IPS DF 4.7 (cell line): ENCODE measurements around the gene FAM221B.

Experiments
- DNase-seq: peaks from one replicate; pipeline ENCODE4 v3.0.0-alpha.2; 2013; ENCODE audit warnings: low spot score; ENCODE audit errors: extremely low read depth

Gene FAM221B

GRCh38 chr9:35828716-35829083 is at the start of gene FAM221B:
Gene FAM221B, minus strand, starts transcription at chr9:35828732. Its CDS starts 2,571 bp downstream, at chr9:35826161.
- no peak for DNase-seq

GRCh38 chr9:35872505-35872904 is 44.0 kb upstream of the FAM221B start:
- no peak for DNase-seq

DNA sequence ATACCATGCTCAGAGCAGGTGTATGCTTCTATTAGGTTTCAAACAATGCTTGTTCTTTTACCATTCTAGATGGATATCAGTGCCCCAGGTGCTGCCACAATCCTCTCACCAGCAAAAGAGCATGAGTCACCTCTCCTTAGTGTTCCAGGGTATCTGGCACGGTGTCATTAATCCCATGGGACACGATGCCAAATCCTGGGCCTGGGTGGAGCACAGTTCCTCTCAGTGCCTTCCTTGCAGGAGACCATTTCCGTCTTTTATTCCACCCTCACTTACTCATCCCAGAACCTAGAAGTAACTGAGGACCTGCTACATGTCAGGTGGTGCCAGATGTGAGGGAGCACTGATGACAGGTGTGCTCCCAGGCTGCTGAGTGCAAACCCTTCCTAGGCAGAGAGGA is 43.0 kb upstream of the FAM221B start:
- no peak for DNase-seq

DNA sequence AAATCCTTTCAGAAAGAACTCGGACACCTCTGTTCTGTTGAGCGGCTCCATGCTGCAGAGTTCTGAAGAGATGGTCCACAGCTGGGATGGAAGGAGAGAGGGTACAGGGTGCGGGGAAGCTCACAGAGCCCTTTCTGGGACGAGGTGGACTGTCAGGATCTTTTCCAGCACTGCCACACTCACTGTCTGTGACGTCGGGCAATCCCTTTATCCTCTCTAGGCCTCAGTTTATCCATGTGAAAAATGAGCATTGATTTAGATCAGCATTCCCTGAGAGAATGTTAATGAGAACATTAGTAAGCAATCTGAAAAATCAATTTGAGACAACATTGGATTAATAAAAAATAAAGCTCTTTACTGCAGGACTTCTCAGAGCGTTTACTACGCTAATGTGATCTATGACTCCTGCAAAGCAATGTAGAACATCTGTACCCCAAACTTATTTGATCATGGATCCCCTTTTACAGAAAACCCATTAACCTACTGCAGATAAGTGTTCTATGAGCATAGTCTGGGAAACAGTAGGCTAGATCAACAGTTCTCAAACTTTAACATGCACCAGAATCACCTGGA is 41.9 kb upstream of the FAM221B start, which contains the start of gene OR13J1:
Gene OR13J1, minus strand, starts transcription at position 51 of the 573 bp plus-strand sequence. Its CDS starts 0 bp downstream, at position 51.
- DNase-seq, result no peak

- no peak for DNase-seq
Measured at GRCh38 chr9:35869621-35870216, 41.2 kb upstream of the FAM221B start.

DNA sequence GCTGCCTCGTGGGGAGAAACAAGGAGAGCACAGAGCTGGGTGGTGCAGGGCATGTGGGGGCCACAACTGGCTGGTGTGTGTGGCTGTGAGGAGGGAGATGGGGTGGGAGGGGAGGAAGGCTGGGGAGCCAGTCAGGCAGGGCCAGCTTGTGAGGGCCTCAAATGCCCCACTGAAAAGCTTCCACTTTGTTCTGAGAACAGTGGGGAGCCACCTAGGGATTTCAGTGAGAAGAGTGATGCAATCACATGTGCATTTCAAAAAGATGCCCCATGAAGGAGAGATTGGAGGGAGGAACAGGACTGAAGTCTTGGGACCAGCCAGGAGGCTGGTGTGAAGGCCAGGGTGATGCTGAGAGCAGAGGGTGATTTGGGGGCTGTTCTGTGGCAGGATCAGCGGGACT is 40.4 kb upstream of the FAM221B start:
- DNase-seq, result no peak

GRCh38 chr9:35867538-35867937 is 39.0 kb upstream of the FAM221B start:
- no peak for DNase-seq

DNA sequence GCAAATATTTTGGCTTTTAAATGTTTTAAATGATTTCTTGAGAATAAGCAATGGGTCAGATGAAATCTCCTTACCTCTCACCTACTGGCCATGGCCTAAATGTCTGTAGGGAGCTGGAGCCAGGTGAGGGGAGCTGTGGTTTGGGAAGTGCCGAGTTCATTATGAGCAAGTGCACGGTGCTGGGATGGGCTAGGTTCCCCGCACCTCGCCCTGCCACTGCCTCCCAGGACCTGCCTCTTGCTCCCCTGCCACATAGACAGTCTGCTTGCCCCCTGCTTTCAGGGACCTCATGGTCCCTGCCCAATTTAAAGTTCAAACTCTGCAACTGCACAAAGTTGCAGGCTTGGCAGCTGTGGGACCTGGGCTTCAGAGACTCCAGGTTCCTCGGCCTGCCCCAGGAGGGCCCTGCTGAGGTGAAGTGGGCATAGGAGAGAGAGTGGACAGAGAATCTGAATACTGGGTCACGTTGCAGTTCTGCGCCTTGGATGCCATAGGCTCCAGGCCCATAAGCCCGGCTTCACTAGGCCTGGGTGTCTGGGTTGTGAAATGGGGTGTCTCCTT is 36.2 kb upstream of the FAM221B start:
- no peak for DNase-seq

DNA sequence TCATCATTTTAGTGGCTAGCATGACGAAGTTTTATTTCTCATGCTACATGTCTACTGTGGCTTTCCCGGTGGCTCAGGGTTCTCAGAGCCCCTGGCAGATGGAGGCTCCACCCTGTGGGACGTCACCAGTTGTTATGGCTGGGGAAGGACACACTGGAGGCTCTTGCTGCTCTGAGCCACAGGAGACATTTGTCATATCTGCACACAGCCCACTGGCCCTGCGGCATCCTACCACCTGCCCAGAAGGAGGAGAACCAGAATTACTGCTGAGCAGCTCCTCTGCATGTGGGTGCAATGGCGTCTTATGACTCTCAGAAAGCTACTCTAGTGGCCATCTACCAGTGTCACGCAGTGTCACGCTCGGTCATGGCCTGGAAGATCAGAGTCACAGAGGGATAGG is 35.1 kb upstream of the FAM221B start:
- no peak for DNase-seq

GRCh38 chr9:35862328-35862727 is 33.8 kb upstream of the FAM221B start:
- DNase-seq, result no peak

DNA sequence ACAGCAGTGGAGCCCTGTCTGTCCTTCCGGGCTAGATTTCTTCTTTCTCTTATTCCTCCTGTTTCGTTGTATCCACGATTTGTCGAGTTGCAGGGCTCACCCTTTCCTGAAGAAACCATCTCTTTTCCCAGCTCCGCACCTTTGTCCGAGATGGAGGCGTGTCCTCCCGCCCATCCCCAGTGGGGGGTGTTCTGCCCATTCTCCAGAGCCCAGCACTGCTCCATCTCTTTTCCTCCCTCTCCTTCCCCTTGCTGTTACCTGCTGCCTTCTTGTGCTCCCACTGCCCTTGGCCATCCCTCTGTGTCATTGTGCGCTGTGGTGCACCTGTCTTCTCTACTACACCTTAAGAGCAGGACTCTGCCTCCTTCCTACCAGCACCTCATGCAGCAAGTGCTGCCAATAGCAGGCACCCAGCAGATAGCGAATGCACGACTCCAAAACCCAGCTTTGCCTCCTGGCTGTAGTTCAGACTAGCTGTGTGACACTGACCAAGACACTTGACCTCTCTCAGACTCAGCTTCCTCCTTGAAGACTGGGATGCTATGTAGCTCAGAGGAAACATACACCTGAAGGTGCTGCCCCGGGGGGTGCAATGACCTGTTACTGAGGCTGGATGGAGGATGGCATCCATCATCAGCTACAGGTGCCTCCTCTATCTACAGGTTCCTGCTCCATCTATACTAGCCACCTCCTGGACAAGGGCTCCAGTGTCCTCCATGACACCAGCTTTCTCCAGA is 32.8 kb upstream of the FAM221B start:
- DNase-seq, result no peak

GRCh38 chr9:35859990-35860339 is 31.4 kb upstream of the FAM221B start:
- no peak for DNase-seq

GRCh38 chr9:35859310-35859989 is 30.9 kb upstream of the FAM221B start:
- no peak for DNase-seq

- no peak for DNase-seq
Measured at GRCh38 chr9:35858458-35858857, 29.9 kb upstream of the FAM221B start.

DNA sequence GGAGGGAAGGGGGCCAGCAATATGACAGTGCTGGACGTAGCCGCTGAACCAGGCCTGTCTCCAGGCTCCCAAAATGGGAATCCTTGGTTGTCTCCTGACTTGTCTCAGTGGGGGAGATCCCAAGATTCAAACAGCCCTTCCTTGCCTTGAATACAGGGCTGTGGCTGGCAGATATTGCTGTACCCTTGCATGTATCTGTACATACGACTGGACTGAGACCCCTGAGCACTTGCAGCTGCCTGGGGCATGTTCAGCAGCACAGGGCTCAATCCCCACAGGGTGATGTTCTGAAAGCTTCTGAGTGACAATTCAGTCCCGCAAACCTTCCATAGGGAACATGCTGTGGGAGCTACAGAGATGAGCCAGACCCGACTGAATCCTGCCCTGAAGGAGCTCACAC is 28.4 kb upstream of the FAM221B start:
- DNase-seq, result no peak

- DNase-seq, result no peak
Measured at GRCh38 chr9:35856206-35856605, 27.7 kb upstream of the FAM221B start.

- DNase-seq, result no peak
Measured at GRCh38 chr9:35854091-35854762, 25.7 kb upstream of the FAM221B start.

GRCh38 chr9:35852876-35853865 is 24.6 kb upstream of the FAM221B start:
- no peak for DNase-seq

DNA sequence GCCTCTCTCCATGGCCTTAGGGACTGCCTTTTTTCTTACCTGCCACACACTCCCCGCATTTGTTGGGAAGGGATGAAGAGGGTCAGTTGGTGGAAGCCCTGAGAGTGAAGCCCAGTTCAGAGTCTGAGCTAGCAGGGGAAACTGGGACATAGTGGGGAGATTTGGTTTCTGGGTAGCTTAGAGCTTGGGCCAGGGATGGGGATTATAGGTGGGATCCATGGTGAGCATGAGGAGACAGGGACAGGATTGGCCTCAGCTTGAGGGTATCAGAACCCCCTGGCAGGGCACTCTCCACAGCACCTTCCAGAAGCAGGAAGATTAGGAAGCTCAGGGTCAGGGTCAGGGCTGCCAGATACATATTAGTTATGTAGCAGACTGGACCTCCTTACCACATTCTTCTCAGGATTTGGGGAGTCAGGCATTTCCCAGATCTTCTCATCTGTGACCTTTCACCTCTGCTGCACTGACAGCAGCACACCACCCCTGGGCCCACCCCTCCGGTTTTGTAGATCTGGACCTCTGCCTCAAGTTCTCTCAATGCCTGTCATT is 23.8 kb upstream of the FAM221B start:
- DNase-seq, result no peak
